NCI-H2227 (cell line): Measurements from ENCODE around the gene TMEM184B.
A peak's percentile ranks its signal among the peaks of the same experiment; 100 is the strongest.
"Not testable (repeated sequence)": the region's sequence is repeated elsewhere in the genome, so short reads cannot be mapped to it uniquely, and the experiment has no call there.

ENCODE experiments used
- DNase-seq: peaks from one replicate; lab custom pipeline; 2025; ENCODE audit not compliant: unreplicated experiment; lab: John Stamatoyannopoulos, UW

The TMEM184B gene

GRCh38 chr22:38184788-38185187 is 88.0 kb downstream of the TMEM184B start:
- DNase-seq = no peak

DNA sequence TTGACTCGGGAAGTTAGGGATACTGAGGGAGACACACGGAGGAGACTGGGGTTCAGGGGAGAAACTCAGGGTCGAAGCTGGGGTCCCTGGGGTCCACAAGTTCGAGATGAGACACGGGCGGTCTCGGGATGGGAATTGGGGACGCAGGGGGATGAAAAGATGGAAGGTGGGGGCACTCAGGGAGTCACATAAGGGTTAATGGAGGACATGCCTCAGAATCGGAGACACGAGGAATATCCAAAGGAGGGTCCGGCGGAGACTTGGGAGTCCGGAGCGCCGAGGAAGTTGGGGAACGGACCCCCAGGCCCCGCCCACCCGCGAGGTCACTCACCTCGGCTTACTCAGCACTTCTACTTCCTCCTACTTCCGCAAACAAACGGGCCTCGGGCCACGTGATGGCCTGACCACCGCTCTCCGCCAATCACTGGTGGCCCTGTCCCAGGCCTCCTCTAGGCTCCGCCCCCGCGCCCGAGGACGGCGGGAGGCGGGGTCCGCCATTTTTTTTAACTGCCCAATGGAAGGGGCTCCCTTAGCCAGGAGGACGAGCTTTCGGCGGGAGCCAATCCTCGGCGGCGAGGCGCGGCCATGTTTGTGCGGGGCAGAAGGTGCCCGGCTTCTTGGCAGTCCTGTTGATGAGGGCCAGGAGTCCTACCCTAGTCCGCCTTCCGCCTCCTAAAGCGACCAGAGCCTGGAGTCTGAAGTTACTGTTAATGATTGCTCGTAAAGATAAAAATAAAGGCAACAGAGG is 91.2 kb downstream of the TMEM184B start, which contains the start of gene PLA2G6:
PLA2G6 (minus strand) TSS at position 378 of the 748 bp plus-strand sequence. CDS start 12,404 bp downstream, outside the sequence.
- DNase-seq = peak; percentile 98

- no peak for DNase-seq
Measured at GRCh38 chr22:38180841-38181452, 91.9 kb downstream of the TMEM184B start.

DNA sequence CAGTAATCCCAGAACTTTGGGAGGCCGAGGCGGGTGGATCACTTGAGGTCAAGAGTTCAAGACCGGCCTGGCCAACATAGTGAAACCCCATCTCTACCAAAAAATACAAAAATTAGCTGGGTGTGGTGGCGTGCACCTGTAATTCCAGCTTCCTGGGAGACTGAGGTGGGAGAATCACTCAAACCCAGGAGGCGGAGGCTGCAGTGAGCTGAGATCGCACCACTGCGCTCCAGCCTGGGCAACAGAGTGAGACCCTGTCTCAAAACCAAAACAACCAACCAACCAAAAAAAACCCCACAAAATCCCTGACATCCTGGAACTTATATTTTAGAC is 94.2 kb downstream of the TMEM184B start:
- not testable (repeated sequence) for DNase-seq

- DNase-seq = no peak
Measured at GRCh38 chr22:38177926-38178604, 94.7 kb downstream of the TMEM184B start.

DNA sequence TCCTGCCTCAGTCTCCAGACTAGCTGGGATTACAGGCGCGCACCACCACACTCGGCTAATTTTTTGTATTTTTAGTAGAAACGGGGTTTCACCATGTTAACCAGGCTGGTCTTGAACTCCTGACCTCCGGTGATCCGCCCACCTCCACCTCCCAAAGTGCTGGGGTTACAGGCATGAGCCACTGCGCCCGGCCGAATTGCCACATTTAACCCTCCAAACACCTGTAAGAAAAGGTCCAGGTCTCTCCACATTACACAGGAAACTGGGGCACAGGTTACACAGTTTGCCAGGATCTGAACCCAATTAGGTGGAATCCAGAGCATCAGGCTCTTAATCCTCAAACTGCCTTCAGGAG is 95.3 kb downstream of the TMEM184B start:
- not testable (repeated sequence) for DNase-seq

DNA sequence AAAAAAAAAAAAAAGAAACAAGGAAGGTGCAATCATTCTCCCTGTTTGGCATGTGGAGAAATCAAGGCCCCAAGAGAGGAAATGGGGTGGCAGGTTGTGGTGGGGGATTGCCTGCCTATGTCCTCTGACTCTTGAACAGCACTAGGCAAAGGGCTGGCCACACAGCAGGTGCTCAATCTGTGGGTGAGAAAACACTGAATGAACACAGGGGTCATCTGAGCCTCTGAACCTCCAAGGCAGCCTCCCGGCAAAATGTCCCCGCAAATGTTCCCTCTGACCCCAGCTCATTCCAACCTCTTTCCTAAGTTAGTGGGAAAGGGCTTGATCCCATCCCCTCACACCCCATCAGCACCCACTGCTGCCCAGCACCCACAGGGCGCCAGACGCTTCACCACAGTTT is 95.8 kb downstream of the TMEM184B start:
- DNase-seq = no peak

GRCh38 chr22:38176170-38176741 is 96.6 kb downstream of the TMEM184B start:
- no peak for DNase-seq

DNA sequence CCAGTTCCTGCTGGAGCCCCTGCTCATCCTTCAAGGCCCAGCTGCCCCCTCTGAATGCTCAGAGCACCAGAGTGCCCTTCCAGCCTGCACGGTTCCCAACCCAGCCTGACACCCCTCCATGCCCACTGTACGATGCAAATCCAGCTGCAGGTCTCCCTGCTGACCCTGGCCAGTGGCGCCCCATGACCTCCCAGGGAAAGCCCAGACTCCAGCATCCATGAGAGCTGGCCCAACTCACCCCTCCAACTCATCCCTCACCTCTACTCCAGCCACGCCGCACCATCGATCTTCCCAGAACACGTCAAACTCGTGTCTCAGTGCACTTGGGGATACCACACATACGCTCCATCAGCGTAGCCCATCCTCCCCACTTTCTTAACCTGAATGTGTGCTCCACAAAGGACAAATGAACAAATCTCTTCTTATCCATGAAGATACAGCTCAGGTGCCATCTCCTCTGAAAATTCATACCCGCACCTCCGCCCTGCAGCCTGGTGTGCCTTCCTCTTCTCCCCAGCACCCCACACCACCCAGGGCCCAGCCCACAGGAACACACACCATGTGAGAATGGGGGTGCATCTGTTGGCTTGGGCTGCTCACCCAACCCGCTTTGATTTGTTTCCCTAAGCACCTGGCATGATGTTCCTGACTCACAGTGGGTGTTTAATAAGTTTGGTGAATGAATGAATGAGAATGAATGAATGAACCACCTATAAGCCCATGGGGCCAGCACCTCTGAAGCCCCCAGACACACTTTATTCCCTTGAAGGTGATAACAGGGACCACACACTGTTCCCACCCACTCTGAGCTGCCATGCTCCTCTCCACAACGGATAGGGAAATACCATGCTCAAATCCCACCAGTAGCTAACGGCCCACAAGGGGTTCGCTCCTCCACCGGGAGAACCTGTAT is 97.3 kb downstream of the TMEM184B start:
- no peak for DNase-seq

- no peak for DNase-seq
Measured at GRCh38 chr22:38174626-38175025, 98.2 kb downstream of the TMEM184B start.

DNA sequence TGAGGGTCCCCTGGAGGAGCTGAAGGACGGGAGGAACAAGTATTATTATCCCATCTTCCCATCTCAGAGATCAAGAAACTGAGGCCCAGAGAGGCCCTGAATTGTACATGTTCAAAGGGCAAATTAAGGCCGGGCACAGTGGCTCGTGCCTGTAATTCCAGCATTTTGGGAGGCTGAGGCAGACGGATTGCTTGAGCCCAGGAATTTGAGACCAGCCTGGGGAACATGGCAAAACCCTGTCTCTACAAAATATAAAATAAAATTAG is 99.2 kb downstream of the TMEM184B start:
- DNase-seq = no peak

GRCh38 chr22:38172832-38173640 is 99.8 kb downstream of the TMEM184B start:
- DNase-seq = no peak

- no peak for DNase-seq
Measured at GRCh38 chr22:38171927-38172831, 100.6 kb downstream of the TMEM184B start.

- DNase-seq = no peak
Measured at GRCh38 chr22:38170469-38170868, 102.3 kb downstream of the TMEM184B start.
